Mesenchymal stem cell (in vitro differentiated cells and primary cell): ENCODE data around the gene DGCR6L.
"Not testable (repeated sequence)": the region's sequence is repeated elsewhere in the genome, so short reads cannot be mapped to it uniquely, and the experiment has no call there.

ENCODE experiments used
- DNase-seq: peaks from one replicate; pipeline ENCODE4 v3.0.0-alpha.2; 2013
- H2AFZ ChIP-seq: one replicate; pipeline ENCODE4 v1.6.1; 2013; ENCODE audit warnings: low read depth, mild to moderate bottlenecking, control low read depth, inconsistent platforms, low read length, moderate library complexity
- H2AK5ac ChIP-seq: 2 replicates; pipeline ENCODE4 v1.6.1; 2013; ENCODE audit warnings: low read length, moderate library complexity, mild to moderate bottlenecking, inconsistent platforms; ENCODE audit not compliant: severe bottlenecking
- H2BK120ac ChIP-seq: one replicate; pipeline ENCODE4 v1.6.1; 2013; ENCODE audit warnings: low read depth, mild to moderate bottlenecking, inconsistent platforms, low read length, moderate library complexity
- H2BK12ac ChIP-seq, 2 experiments: one replicate each; pipeline ENCODE4 v1.6.1; 2013; ENCODE audit warnings: inconsistent platforms in 2 of 2, low read length in 2 of 2, mild to moderate bottlenecking in 2 of 2, moderate library complexity in 2 of 2, control low read depth in 1 of 2
- H2BK15ac ChIP-seq: one replicate; pipeline ENCODE4 v1.6.1; 2013; ENCODE audit warnings: mild to moderate bottlenecking, low read depth, inconsistent platforms; ENCODE audit not compliant: poor library complexity, severe bottlenecking
- H2BK5ac ChIP-seq: 2 replicates; pipeline ENCODE4 v1.6.1; 2013; ENCODE audit warnings: low read depth, mild to moderate bottlenecking, low read length, control low read depth, inconsistent platforms; ENCODE audit not compliant: poor library complexity, severe bottlenecking
- H3K14ac ChIP-seq, 2 experiments: one replicate each; pipeline ENCODE4 v1.6.1; 2013; ENCODE audit warnings: inconsistent platforms in 2 of 2, low read length in 2 of 2, control low read depth in 1 of 2, mild to moderate bottlenecking in 1 of 2, moderate library complexity in 1 of 2
- H3K18ac ChIP-seq, 2 experiments: one replicate each; pipeline ENCODE4 v1.6.1; 2013; ENCODE audit warnings: inconsistent platforms in 2 of 2, low read length in 2 of 2, control low read depth in 1 of 2, low read depth in 1 of 2, mild to moderate bottlenecking in 1 of 2
- H3K23ac ChIP-seq, 2 experiments: one replicate each; pipeline ENCODE4 v1.6.1; 2013; ENCODE audit warnings: inconsistent platforms in 2 of 2, low read length in 2 of 2, mild to moderate bottlenecking in 2 of 2, moderate library complexity in 2 of 2, control low read depth in 1 of 2
- H3K27ac ChIP-seq: 2 replicates; pipeline ENCODE4 v1.5.1; 2013; ENCODE audit warnings: mild to moderate bottlenecking, moderate library complexity, low read length, control low read depth, inconsistent platforms; ENCODE audit not compliant: poor library complexity, severe bottlenecking
- H3K27me3 ChIP-seq, 2 experiments: 2 replicates each; pipeline versions ENCODE4 v1.6.1 to v1.7.0; 2013; ENCODE audit warnings: low read length in 2 of 2, mild to moderate bottlenecking in 2 of 2, moderate library complexity in 2 of 2, control low read depth in 1 of 2, inconsistent platforms in 1 of 2; ENCODE audit not compliant: control insufficient read depth in 1 of 2, insufficient read depth in 1 of 2
- H3K36me3 ChIP-seq, 2 experiments: 2 replicates each; pipeline versions ENCODE4 v1.6.1 to v1.7.0; 2013; ENCODE audit warnings: low read length in 2 of 2, control low read depth in 1 of 2, inconsistent platforms in 1 of 2, low read depth in 1 of 2, mild to moderate bottlenecking in 1 of 2; ENCODE audit not compliant: insufficient read depth in 2 of 2, control insufficient read depth in 1 of 2
- H3K4ac ChIP-seq, 2 experiments: one replicate each; pipeline ENCODE4 v1.6.1; 2013; ENCODE audit warnings: inconsistent platforms in 2 of 2, low read length in 2 of 2, mild to moderate bottlenecking in 2 of 2, moderate library complexity in 2 of 2, control low read depth in 1 of 2, low read depth in 1 of 2
- H3K4me1 ChIP-seq: 2 replicates; pipeline ENCODE4 v1.6.1; 2013; ENCODE audit warnings: low read depth, low read length, control low read depth; ENCODE audit not compliant: control insufficient read depth, insufficient read depth
- H3K4me2 ChIP-seq: 2 replicates; pipeline ENCODE4 v1.6.1; 2013; ENCODE audit warnings: low read length, mild to moderate bottlenecking, inconsistent platforms; ENCODE audit not compliant: poor library complexity, severe bottlenecking
- H3K4me3 ChIP-seq, 2 experiments: 2 replicates each; pipeline versions ENCODE4 v1.5.1 to v1.7.0; 2013; ENCODE audit warnings: low read length in 2 of 2, mild to moderate bottlenecking in 2 of 2, control low read depth in 1 of 2, low read depth in 1 of 2; ENCODE audit not compliant: insufficient read depth in 1 of 2
- H3K79me1 ChIP-seq: replicated peaks from 2 replicates; pipeline ENCODE4 v1.6.1; 2013; ENCODE audit warnings: mild to moderate bottlenecking, control low read depth, low read length, inconsistent platforms; ENCODE audit not compliant: poor library complexity, severe bottlenecking
- H3K9ac ChIP-seq: 2 replicates; pipeline ENCODE4 v1.7.0; 2013; ENCODE audit warnings: mild to moderate bottlenecking, low read length, moderate library complexity
- H3K9me3 ChIP-seq: 2 replicates; pipeline ENCODE4 v1.7.0; 2013; ENCODE audit warnings: mild to moderate bottlenecking, low read length; ENCODE audit not compliant: control insufficient read depth
- H4K8ac ChIP-seq: one replicate; pipeline ENCODE4 v1.6.1; 2013; ENCODE audit warnings: inconsistent platforms, mild to moderate bottlenecking, low read length, moderate library complexity
- H4K91ac ChIP-seq: one replicate; pipeline ENCODE4 v1.6.1; 2013; ENCODE audit warnings: mild to moderate bottlenecking, low read length, inconsistent platforms
- WGBS: methylation state at CpG from one replicate; pipeline ENCODE4 v1.1.7; 2013; ENCODE audit warnings: mixed read lengths; 5-methylcytosine and 5-hydroxymethylcytosine counted together

The DGCR6L gene

GRCh38 chr22:20286312-20286660, 33.6 kb downstream of the DGCR6L start:
- H3K4me2 ChIP-seq, H2AFZ ChIP-seq, H3K23ac ChIP-seq, DNase-seq, H2BK15ac ChIP-seq, H3K9ac ChIP-seq, H3K4me3 ChIP-seq, H2BK12ac ChIP-seq, H3K36me3 ChIP-seq, H4K91ac ChIP-seq, H3K79me1 ChIP-seq, H2AK5ac ChIP-seq, H4K8ac ChIP-seq, H2BK120ac ChIP-seq, H3K9me3 ChIP-seq, H3K4me1 ChIP-seq, H3K14ac ChIP-seq, H2BK5ac ChIP-seq, H3K4ac ChIP-seq, H3K27ac ChIP-seq, H3K18ac ChIP-seq: not testable (repeated sequence)
- 54% methylated on average over 8 of the region's 8 CpGs for WGBS
- H3K27me3 ChIP-seq = peaks cover 27 to 45% of the 10 kb centered on the region in 2 experiments

GRCh38 chr22:20285473-20286311, 34.2 kb downstream of the DGCR6L start:
- not testable (repeated sequence) for H2BK5ac ChIP-seq, H3K36me3 ChIP-seq

GRCh38 chr22:20284471-20285086, 35.3 kb downstream of the DGCR6L start:
- Histone ChIP-seq H3K27ac (no peak overlapping the region), H3K23ac (no peak overlapping the region), H2BK120ac (no peak overlapping the region), H3K18ac (no peak overlapping the region), H3K4me3 (no peak overlapping the region), H3K14ac (no peak overlapping the region), H4K8ac (no peak overlapping the region), H4K91ac (no peak overlapping the region), H3K4ac (no peak overlapping the region), H3K4me1 (peaks cover 4% of the 10 kb centered on the region), H3K36me3 (no peaks in the 10 kb centered on the region), H3K9ac (no peak overlapping the region), H2BK15ac (no peak overlapping the region), H3K4me2 (no peak overlapping the region), H2BK5ac (no peak overlapping the region), H2AK5ac (no peak overlapping the region), H2BK12ac (no peak overlapping the region), H3K9me3 (no peaks in the 10 kb centered on the region), H3K79me1 (no peaks in the 10 kb centered on the region), H3K27me3 (peaks cover 13 to 27% of the 10 kb centered on the region in 2 experiments), H2AFZ (no peak overlapping the region)
- DNase-seq = no peak
- WGBS = 86% methylated on average over 12 of the region's 13 CpGs

More at GRCh38 chr22:20285473-20286311, 34.2 kb downstream of the DGCR6L start:
- H2AK5ac ChIP-seq, H3K4ac ChIP-seq, H3K9me3 ChIP-seq, H2AFZ ChIP-seq, H3K9ac ChIP-seq, H3K23ac ChIP-seq, H3K79me1 ChIP-seq, H2BK12ac ChIP-seq, H3K4me2 ChIP-seq, H4K8ac ChIP-seq, H2BK15ac ChIP-seq, H2BK120ac ChIP-seq, H3K4me1 ChIP-seq, H3K4me3 ChIP-seq, H4K91ac ChIP-seq, H3K27ac ChIP-seq, H3K14ac ChIP-seq, H3K18ac ChIP-seq: not testable (repeated sequence)
- H3K27me3 ChIP-seq = peaks cover 22 to 39% of the 10 kb centered on the region in 2 experiments
- DNase-seq = peak; percentile 49
- 32% methylated on average over 10 of the region's 12 CpGs for WGBS

GRCh38 chr22:20283674-20284066, 36.2 kb downstream of the DGCR6L start:
- WGBS = 62% methylated on average over 5 of the region's 5 CpGs
- H2BK5ac ChIP-seq = no peak overlapping the region
- no peak overlapping the region for H3K4me3 ChIP-seq

More at GRCh38 chr22:20283674-20284066, 36.2 kb downstream of the DGCR6L start:
- H3K27ac ChIP-seq = no peak overlapping the region
- no peak overlapping the region for H4K8ac ChIP-seq
- no peaks in the 10 kb centered on the region for H3K79me1 ChIP-seq
- no peak overlapping the region for H4K91ac ChIP-seq
- peaks cover 4% of the 10 kb centered on the region for H3K4me1 ChIP-seq
- H2AK5ac ChIP-seq = no peak overlapping the region
- no peak overlapping the region for H2AFZ ChIP-seq
- no peak overlapping the region for H2BK12ac ChIP-seq
- no peak overlapping the region for H3K23ac ChIP-seq
- H3K4me2 ChIP-seq = no peak overlapping the region
- no peak overlapping the region for H2BK15ac ChIP-seq
- no peak overlapping the region for H2BK120ac ChIP-seq
- no peak for DNase-seq
- no peak overlapping the region for H3K18ac ChIP-seq
- H3K27me3 ChIP-seq = peaks cover 13 to 20% of the 10 kb centered on the region in 2 experiments
- no peaks in the 10 kb centered on the region for H3K36me3 ChIP-seq
- no peak overlapping the region for H3K14ac ChIP-seq
- H3K9ac ChIP-seq = no peak overlapping the region
- no peak overlapping the region for H3K4ac ChIP-seq
- H3K9me3 ChIP-seq = no peaks in the 10 kb centered on the region
